Esophagus muscularis mucosa (tissue), 4 donors: ENCODE results near the gene CDC5L.

Experiments used
- EP300 ChIP-seq: sonication (generic); formaldehyde crosslinking; IDR thresholded peaks from one replicate; pipeline ENCODE4 v1.6.1; 2017; ENCODE audit warnings: antibody characterized with exemption
- POLR2A ChIP-seq: fragments of 450-650 bp; IDR thresholded peaks from one replicate; pipeline ENCODE4 v1.6.1; 2017; ENCODE audit warnings: antibody characterized with exemption, moderate library complexity, mild to moderate bottlenecking, low read depth
- POLR2AphosphoS5 ChIP-seq, 2 donors: sonication (generic); formaldehyde crosslinking; IDR thresholded peaks; one replicate each; pipeline ENCODE4 v1.6.1; 2017; ENCODE audit warnings: antibody characterized with exemption in 2 of 2
- TF ChIP-seq, protein P1 (sequence below), 3 experiments: fragments of 200-600 bp in 2 of 3; fragments of 450-650 bp in 1 of 3; sonication (generic) in 2 of 3; IDR thresholded peaks; one replicate each; pipeline ENCODE4 v1.5.1; 2017 to 2019; ENCODE audit warnings: antibody characterized with exemption in 3 of 3, mild to moderate bottlenecking in 2 of 3, moderate library complexity in 1 of 3

DNA sequence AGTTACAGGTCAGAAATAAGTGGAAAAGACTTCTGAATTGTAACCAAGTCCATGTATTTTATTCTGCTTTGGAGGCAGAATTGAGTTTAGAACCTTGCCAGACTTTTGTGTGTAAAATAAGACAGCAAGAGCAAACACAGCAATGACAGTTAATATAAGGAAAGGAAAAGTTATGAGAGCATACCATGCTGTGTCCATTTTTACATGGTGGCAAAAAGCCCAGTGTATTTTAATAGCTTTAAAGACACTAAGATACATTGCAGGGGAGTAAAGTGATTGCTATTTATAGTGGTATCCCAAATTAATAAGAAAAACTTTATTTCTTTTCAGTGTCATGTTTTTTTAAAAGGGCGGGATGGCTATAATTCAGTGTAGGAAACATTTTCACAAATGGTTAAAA, 45.2 kb downstream of the CDC5L start:
- TF ChIP-seq, protein P1, sequence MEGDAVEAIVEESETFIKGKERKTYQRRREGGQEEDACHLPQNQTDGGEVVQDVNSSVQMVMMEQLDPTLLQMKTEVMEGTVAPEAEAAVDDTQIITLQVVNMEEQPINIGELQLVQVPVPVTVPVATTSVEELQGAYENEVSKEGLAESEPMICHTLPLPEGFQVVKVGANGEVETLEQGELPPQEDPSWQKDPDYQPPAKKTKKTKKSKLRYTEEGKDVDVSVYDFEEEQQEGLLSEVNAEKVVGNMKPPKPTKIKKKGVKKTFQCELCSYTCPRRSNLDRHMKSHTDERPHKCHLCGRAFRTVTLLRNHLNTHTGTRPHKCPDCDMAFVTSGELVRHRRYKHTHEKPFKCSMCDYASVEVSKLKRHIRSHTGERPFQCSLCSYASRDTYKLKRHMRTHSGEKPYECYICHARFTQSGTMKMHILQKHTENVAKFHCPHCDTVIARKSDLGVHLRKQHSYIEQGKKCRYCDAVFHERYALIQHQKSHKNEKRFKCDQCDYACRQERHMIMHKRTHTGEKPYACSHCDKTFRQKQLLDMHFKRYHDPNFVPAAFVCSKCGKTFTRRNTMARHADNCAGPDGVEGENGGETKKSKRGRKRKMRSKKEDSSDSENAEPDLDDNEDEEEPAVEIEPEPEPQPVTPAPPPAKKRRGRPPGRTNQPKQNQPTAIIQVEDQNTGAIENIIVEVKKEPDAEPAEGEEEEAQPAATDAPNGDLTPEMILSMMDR (IDR thresholded peaks at IDR 0.05), result no peak
- TF ChIP-seq EP300, result no peak
- TF ChIP-seq POLR2A, result no peak
- TF ChIP-seq POLR2AphosphoS5 (IDR thresholded peaks at IDR 0.05), result no peak
